GM10266 (cell line): ENCODE results near the gene RPL35.
A peak's percentile ranks its signal among the peaks of the same experiment; 100 is the strongest.
"Not testable (repeated sequence)": the region's sequence is repeated elsewhere in the genome, so short reads cannot be mapped to it uniquely, and the experiment has no call there.

Experiments
- DNase-seq: peaks from one replicate; pipeline ENCODE4 v3.0.0; 2012; ENCODE audit errors: extremely low spot score
- CTCF ChIP-seq: IDR thresholded peaks from 2 replicates; pipeline ENCODE4 v1.5.1; 2012; ENCODE audit warnings: mild to moderate bottlenecking, low read depth; ENCODE audit not compliant: control insufficient read depth, insufficient read depth; ENCODE audit errors: missing control alignments

RPL35 gene

GRCh38 chr9:124841075-124841821, 20.5 kb downstream of the RPL35 start:
- DNase-seq = no peak
- TF ChIP-seq CTCF = no peak

DNA sequence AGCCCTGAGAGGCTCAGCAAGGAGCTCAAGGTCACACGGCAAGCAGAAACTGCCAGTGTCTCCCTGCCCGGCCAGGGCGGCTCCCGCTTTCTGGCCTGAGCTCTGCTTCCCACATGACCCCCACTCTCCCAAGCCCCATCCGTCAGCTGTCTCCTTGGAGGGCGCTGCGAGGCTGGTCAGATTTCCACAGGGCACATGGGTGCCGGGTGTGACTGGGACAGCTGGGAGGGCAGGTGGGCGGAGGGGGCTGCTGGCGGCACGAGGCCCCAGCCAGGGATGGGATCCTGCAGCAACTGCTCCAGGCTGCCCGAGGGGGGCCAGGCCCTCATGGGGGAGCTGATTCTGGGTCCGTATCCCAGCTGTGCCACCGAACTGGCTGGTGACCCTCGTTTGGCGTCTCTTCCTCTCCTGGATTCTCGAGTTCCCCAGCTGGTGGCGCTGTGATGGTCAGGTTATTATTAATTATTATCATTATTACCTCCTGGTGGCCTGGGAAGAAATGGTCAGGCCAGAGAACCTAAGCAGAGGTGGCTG, 21.4 kb downstream of the RPL35 start:
- DNase-seq = peak; percentile 35
- peak; percentile 38 for TF ChIP-seq CTCF

DNA sequence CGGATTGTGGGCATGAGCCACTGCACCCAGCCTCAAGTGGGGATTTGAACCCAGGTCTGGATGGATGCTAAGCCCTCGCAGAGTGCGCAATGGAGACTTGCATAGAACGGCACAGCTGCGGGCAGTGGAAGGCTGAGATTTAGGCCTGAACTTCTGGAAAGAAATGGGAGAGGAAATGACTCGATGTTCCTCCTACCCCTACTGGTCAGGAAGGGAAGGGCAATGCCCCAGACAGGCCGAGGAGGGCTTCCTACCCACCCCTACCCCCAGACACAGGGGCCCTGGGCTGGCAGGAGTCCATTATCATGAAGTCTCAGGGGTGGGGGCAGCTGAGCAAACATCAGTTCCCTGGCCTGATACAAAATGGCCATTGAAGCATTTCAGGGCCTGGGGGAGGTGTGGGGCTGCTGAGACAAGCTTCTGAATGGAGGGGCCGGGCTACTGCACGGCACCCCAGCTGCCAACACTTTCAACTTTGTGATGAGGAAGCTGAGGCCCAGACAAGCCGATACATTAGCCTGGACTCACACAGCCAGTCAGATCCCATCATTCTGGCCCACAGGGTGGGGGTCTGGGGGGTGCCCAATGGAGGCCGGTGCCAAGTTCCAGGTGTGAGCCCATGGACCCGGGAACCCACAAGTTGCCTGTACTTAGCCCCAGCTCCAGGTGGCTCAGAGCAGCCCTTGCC, 22.0 kb downstream of the RPL35 start:
- peak; percentile 55 for DNase-seq
- TF ChIP-seq CTCF = peak; percentile 44

- not testable (repeated sequence) for DNase-seq
Measured at GRCh38 chr9:124838567-124839275, 23.0 kb downstream of the RPL35 start.

GRCh38 chr9:124838132-124838531, 23.6 kb downstream of the RPL35 start:
- not testable (repeated sequence) for DNase-seq

GRCh38 chr9:124835026-124835557, 26.7 kb downstream of the RPL35 start:
- no peak for DNase-seq
- no peak for TF ChIP-seq CTCF

GRCh38 chr9:124834591-124834990, 27.2 kb downstream of the RPL35 start:
- no peak for DNase-seq
- no peak for TF ChIP-seq CTCF
